Measurements from ENCODE around the gene RASGRF1.

- TF ChIP-seq POLR2AphosphoS5 (IDR thresholded peaks at IDR 0.05) (no peak), CTCF (IDR thresholded peaks at IDR 0.05) (no peak), POLR2A (IDR thresholded peaks at IDR 0.05) (no peak), EP300 (IDR thresholded peaks at IDR 0.05) (no peak)
These were observed at the start of gene RASGRF1 for GRCh38 chr15:79090487-79091203.
